H1 (cell line): Measurements from ENCODE around the gene LRPAP1. TPM values are rescaled to one million over a fixed set of nuclear protein-coding genes. Genes with fewer than 3 reads are reported as not detected.

Experiments used
- CTCF ChIA-PET: fragments of 300-600 bp; sonication (Branson Sonifier 250); formaldehyde crosslinking; loops from one replicate; lab custom pipeline; 2021; ENCODE audit not compliant: partially characterized antibody; lab: Charles Lee
- POLR2A ChIA-PET: fragments of 300-600 bp; sonication (Branson Sonifier 250); formaldehyde crosslinking; loops from one replicate; lab custom pipeline; 2021; ENCODE audit warnings: inconsistent platforms; ENCODE audit not compliant: partially characterized antibody; lab: Charles Lee
- DNase-seq, 2 experiments: peaks; one replicate each; pipeline versions ENCODE4 v3.0.0 to v3.0.0-alpha.2; 2010 to 2022; ENCODE audit warnings: low spot score in 2 of 2, low read depth in 1 of 2, mixed read lengths in 1 of 2
- FAIRE-seq: peaks from 2 replicates; lab custom pipeline; 2011; peaks lifted over from hg19 to GRCh38; lab: Jason Lieb, UNC
- H2AFZ ChIP-seq: 2 replicates; pipeline ENCODE4 v1.8.1; 2012; ENCODE audit warnings: low read length, inconsistent platforms
- H2AK5ac ChIP-seq: 2 replicates; pipeline ENCODE4 v1.6.1; 2013; ENCODE audit warnings: low read depth, low read length
- H2BK120ac ChIP-seq: replicated peaks from 2 replicates; pipeline ENCODE3; 2013; ENCODE audit warnings: low read depth, low read length, inconsistent platforms
- H2BK12ac ChIP-seq: 2 replicates; pipeline ENCODE4 v1.6.1; 2013; ENCODE audit warnings: low read depth, low read length
- H2BK15ac ChIP-seq: 2 replicates; pipeline ENCODE4 v1.6.1; 2013; ENCODE audit warnings: low read length
- H2BK20ac ChIP-seq: 2 replicates; pipeline ENCODE4 v1.6.1; 2013; ENCODE audit warnings: low read length
- H2BK5ac ChIP-seq: 2 replicates; pipeline ENCODE4 v1.6.1; 2013; ENCODE audit warnings: low read depth, low read length
- H3K14ac ChIP-seq: 2 replicates; pipeline ENCODE4 v1.6.1; 2013; ENCODE audit warnings: inconsistent platforms; ENCODE audit not compliant: insufficient read length
- H3K18ac ChIP-seq: 2 replicates; pipeline ENCODE4 v1.6.1; 2013; ENCODE audit warnings: low read length; ENCODE audit errors: extremely low read depth
- H3K23ac ChIP-seq: 2 replicates; pipeline ENCODE4 v1.6.1; 2013; ENCODE audit warnings: inconsistent platforms; ENCODE audit not compliant: insufficient read length
- H3K23me2 ChIP-seq: 2 replicates; pipeline ENCODE4 v1.6.1; 2013; ENCODE audit warnings: low read depth, low read length
- H3K27ac ChIP-seq: 2 replicates; pipeline ENCODE4 v1.6.1; 2011; ENCODE audit warnings: low read depth, low read length, inconsistent platforms
- H3K27me3 ChIP-seq, 4 experiments: replicated peaks in 1 of 4; 1 replicate in 1 of 4; 2 replicates in 3 of 4; pipeline versions ENCODE4 v1.6.1 to v1.8.1; 2011 to 2013; ENCODE audit warnings: low read length in 3 of 4, mild to moderate bottlenecking in 3 of 4, inconsistent platforms in 2 of 4, mixed read lengths in 2 of 4, moderate library complexity in 1 of 4; ENCODE audit not compliant: control insufficient read depth in 3 of 4, insufficient read depth in 3 of 4; ENCODE audit errors: extremely low read depth in 1 of 4
- H3K36me3 ChIP-seq, 4 experiments: 2 replicates each; pipeline versions ENCODE4 v1.6.1 to v1.8.1; 2011 to 2013; ENCODE audit warnings: mild to moderate bottlenecking in 4 of 4, low read length in 3 of 4, moderate library complexity in 2 of 4, control low read depth in 1 of 4, inconsistent platforms in 1 of 4; ENCODE audit not compliant: insufficient read depth in 4 of 4, control insufficient read depth in 2 of 4
- H3K4ac ChIP-seq: replicated peaks from 2 replicates; pipeline ENCODE3; 2013; ENCODE audit warnings: low read length, low read depth, mixed read lengths, inconsistent platforms; ENCODE audit not compliant: insufficient read length
- H3K4me1 ChIP-seq, 4 experiments: replicated peaks in 1 of 4; 1 replicate in 1 of 4; 2 replicates in 3 of 4; pipeline versions ENCODE4 v1.6.1 to v1.8.1; 2011 to 2013; ENCODE audit warnings: low read length in 3 of 4, inconsistent platforms in 2 of 4, mixed read lengths in 1 of 4; ENCODE audit not compliant: insufficient read depth in 4 of 4, control insufficient read depth in 3 of 4
- H3K4me2 ChIP-seq, 2 experiments: 2 replicates each; pipeline versions ENCODE4 v1.6.1 to v1.8.1; 2011 to 2013; ENCODE audit warnings: low read depth in 2 of 2, low read length in 2 of 2, control low read depth in 1 of 2, inconsistent platforms in 1 of 2, mild to moderate bottlenecking in 1 of 2; ENCODE audit not compliant: insufficient read depth in 1 of 2
- H3K4me3 ChIP-seq, 4 experiments: fragments of 200-600, 300-600 bp in 1 of 4; sonication (generic), shearing (Covaris generic), sonication (Bioruptor Twin) in 1 of 4; 2 replicates each; pipeline versions ENCODE4 v1.5.1 to v1.8.1; 2011 to 2016; ENCODE audit warnings: low read length in 4 of 4, low read depth in 3 of 4, control low read depth in 2 of 4, inconsistent platforms in 2 of 4, mild to moderate bottlenecking in 2 of 4, mixed read lengths in 1 of 4, moderate library complexity in 1 of 4; ENCODE audit not compliant: insufficient read depth in 2 of 4; ENCODE audit errors: extremely low read depth in 1 of 4
- H3K56ac ChIP-seq: replicated peaks from 2 replicates; pipeline ENCODE3; 2013; ENCODE audit warnings: low read depth, mild to moderate bottlenecking, mixed read lengths, low read length, inconsistent platforms; ENCODE audit not compliant: insufficient read length
- H3K79me1 ChIP-seq: 2 replicates; pipeline ENCODE4 v1.6.1; 2013; ENCODE audit warnings: low read depth, low read length, control low read depth
- H3K79me2 ChIP-seq, 2 experiments: 2 replicates each; pipeline versions ENCODE4 v1.6.1 to v1.8.1; 2012 to 2013; ENCODE audit warnings: low read length in 2 of 2, mild to moderate bottlenecking in 2 of 2, inconsistent platforms in 1 of 2; ENCODE audit not compliant: insufficient read depth in 2 of 2, control insufficient read depth in 1 of 2
- H3K9ac ChIP-seq, 4 experiments: replicated peaks in 1 of 4; 1 replicate in 1 of 4; 2 replicates in 3 of 4; pipeline versions ENCODE4 v1.6.1 to v1.8.1; 2011 to 2013; ENCODE audit warnings: low read depth in 3 of 4, low read length in 3 of 4, control low read depth in 2 of 4, mild to moderate bottlenecking in 2 of 4, moderate library complexity in 2 of 4, inconsistent platforms in 1 of 4; ENCODE audit errors: extremely low read depth in 1 of 4
- H3K9me3 ChIP-seq, 2 experiments: 2 replicates each; pipeline versions ENCODE4 v1.6.1 to v1.8.1; 2012 to 2013; ENCODE audit warnings: mild to moderate bottlenecking in 2 of 2, moderate library complexity in 2 of 2, control low read depth in 1 of 2, inconsistent platforms in 1 of 2, low read depth in 1 of 2, low read length in 1 of 2, mixed read lengths in 1 of 2; ENCODE audit not compliant: insufficient read depth in 2 of 2
- H4K20me1 ChIP-seq, 2 experiments: replicated peaks in 1 of 2; 2 replicates each; pipeline versions ENCODE3 to v1.8.1; 2011 to 2013; ENCODE audit warnings: inconsistent platforms in 2 of 2, low read length in 2 of 2, mild to moderate bottlenecking in 1 of 2; ENCODE audit not compliant: insufficient read depth in 2 of 2, control insufficient read depth in 1 of 2
- H4K5ac ChIP-seq: 2 replicates; pipeline ENCODE4 v1.6.1; 2013; ENCODE audit warnings: low read length, low read depth, mixed read lengths, inconsistent platforms; ENCODE audit not compliant: insufficient read length
- H4K8ac ChIP-seq: 2 replicates; pipeline ENCODE4 v1.8.0; 2013; ENCODE audit warnings: mild to moderate bottlenecking, moderate library complexity, low read length, inconsistent platforms; ENCODE audit not compliant: insufficient read depth; ENCODE audit errors: extremely low read depth
- H4K91ac ChIP-seq: replicated peaks from 2 replicates; pipeline ENCODE3; 2013; ENCODE audit warnings: low read length, mixed read lengths, inconsistent platforms; ENCODE audit not compliant: insufficient read length
- CREB1 ChIP-seq: IDR thresholded peaks from 2 replicates; pipeline ENCODE4 v1.6.1; 2012; ENCODE audit warnings: inconsistent platforms
- KDM5A ChIP-seq: fragments of 200-600 bp; IDR thresholded peaks from 2 replicates; pipeline ENCODE4 v1.7.1; 2012; ENCODE audit warnings: mild to moderate bottlenecking, low read length, inconsistent platforms, mixed read lengths
- PHF8 ChIP-seq: fragments of 200-600 bp; sonication (generic); conservative IDR thresholded peaks from 2 replicates; pipeline ENCODE4 v1.7.1; 2012; ENCODE audit warnings: low read depth, mild to moderate bottlenecking, inconsistent platforms, low read length, moderate library complexity
- SIN3A ChIP-seq, 2 experiments: IDR thresholded peaks in 1 of 2; conservative IDR thresholded peaks in 1 of 2; 2 replicates each; pipeline ENCODE4 v1.6.1; 2011 to 2012; ENCODE audit warnings: low read length in 2 of 2, improper control_type of control experiment in 1 of 2, low read depth in 1 of 2, mild to moderate bottlenecking in 1 of 2
- SIRT6 ChIP-seq: IDR thresholded peaks from one replicate; pipeline ENCODE4 v1.7.1; 2012; ENCODE audit warnings: low read length, inconsistent platforms
- SIX5 ChIP-seq: IDR thresholded peaks from 2 replicates; pipeline ENCODE4 v1.6.1; 2011; ENCODE audit warnings: mild to moderate bottlenecking, low read depth, low read length
- SP1 ChIP-seq: IDR thresholded peaks from 2 replicates; pipeline ENCODE4 v1.6.1; 2011; ENCODE audit warnings: low read depth, low read length
- TAF1 ChIP-seq: IDR thresholded peaks from 2 replicates; pipeline ENCODE4 v1.6.1; 2011; ENCODE audit warnings: mild to moderate bottlenecking, low read depth, low read length
- WGBS, 2 experiments: shearing (Covaris generic) in 1 of 2; methylation state at CpG; one replicate each; pipeline versions ENCODE4 v1.1.6 to v1.1.7; 2013 to 2015; ENCODE audit warnings: low lambda C conversion rate in 2 of 2, mixed read lengths in 2 of 2, inconsistent platforms in 1 of 2, low coverage in 1 of 2, missing lambda C conversion rate in 1 of 2; ENCODE audit not compliant: insufficient replicate concordance in 2 of 2, insufficient coverage in 1 of 2, insufficient read length in 1 of 2; ENCODE audit errors: extremely low coverage in 1 of 2, missing lambda C conversion rate in 1 of 2; 5-methylcytosine and 5-hydroxymethylcytosine counted together
- polyA plus RNA-seq, 7 experiments: library from polyadenylated mRNA; depleted of rRNA in 3 of 7; stranded (reverse) in 5 of 7; unstranded in 2 of 7; fragments of >200 nt in 5 of 7; fragments of 200-250 nt in 2 of 7; gene quantifications; 1 replicate in 5 of 7; 2 replicates in 1 of 7; 4 replicates in 1 of 7; pipeline versions ENCODE4 v1.2.1 to v1.2.3, GENCODE V29; 2011 to 2013; ENCODE audit warnings: missing spikeins in 2 of 7, mixed read lengths in 2 of 7
- total RNA-seq: library from RNA; stranded (reverse); fragmentation: NEBNext Ultra II Directional; extraction: Animal tissue kit (Norgen Biotek cat#: 25700); gene quantifications from 2 replicates; pipeline ENCODE4 v1.2.1, GENCODE V29; 2021
- TF ChIP-seq, protein P1 (sequence below): IDR thresholded peaks from 2 replicates; pipeline ENCODE4 v1.6.1; 2011; ENCODE audit warnings: low read depth, mild to moderate bottlenecking, low read length; ENCODE audit not compliant: insufficient read depth

LRPAP1 gene
- total and polyA plus RNA-seq, 2 of the 8 experiments (the other 6 are each of a cell fraction or from before 2014, with no cell fraction given) = 31.1 to 101 TPM

GRCh38 chr4:3471886-3472285 is 60.3 kb downstream of the LRPAP1 start:
- no peak overlapping the region for H2AK5ac ChIP-seq
- no peak overlapping the region for H2BK120ac ChIP-seq
- H3K23ac ChIP-seq = no peak overlapping the region
- H4K5ac ChIP-seq = no peak overlapping the region
- H3K9me3 ChIP-seq = peaks cover 0 to 6% of the 10 kb centered on the region in 2 experiments; a peak in 2 of 4 replicates
- peaks cover 0 to 3% (median 1%) of the 10 kb centered on the region in 4 experiments; a peak in 2 of 7 replicates for H3K4me1 ChIP-seq
- no peak overlapping the region for H3K14ac ChIP-seq
- FAIRE-seq (no peak), DNase-seq (no peak)
- ChIA-PET CTCF (interaction anchor here (0.9 to 3.9 kb wide), 7 partner anchors 8 to 229 kb away, joined by 3 to 41 read pairs (median 4); no protein-coding TSS in a partner anchor), POLR2A (interaction anchor here (1.4 kb wide), 1 partner anchor 13 kb away, joined by 4 read pairs; no protein-coding TSS in a partner anchor)
- peaks cover 1 to 48% (median 34%) of the 10 kb centered on the region in 4 experiments; a peak in 6 of 7 replicates for H3K27me3 ChIP-seq
- no peaks in the 10 kb centered on the region for H3K79me2 ChIP-seq
- no peak overlapping the region for H2BK5ac ChIP-seq
- peaks cover 0 to 13% of the 10 kb centered on the region in 2 experiments for H4K20me1 ChIP-seq
- H3K4ac ChIP-seq = no peak overlapping the region
- H3K18ac ChIP-seq = no peak overlapping the region
- no peak overlapping the region for H3K9ac ChIP-seq
- H3K4me3 ChIP-seq = no peak overlapping the region
- peaks cover 6% of the 10 kb centered on the region; the same call in 1 of the 2 replicates for H3K79me1 ChIP-seq
- H3K36me3 ChIP-seq = no peaks in the 10 kb centered on the region
- H3K23me2 ChIP-seq = peaks cover 5% of the 10 kb centered on the region
- H4K91ac ChIP-seq = no peak overlapping the region
- WGBS, 2 experiments = 83% methylated on average over 13 of the region's 15 CpGs; no CpG with 5 or more reads in 1 of the 2 experiments
- no peak overlapping the region for H3K56ac ChIP-seq
- H4K8ac ChIP-seq = no peak overlapping the region
- no peak overlapping the region for H2AFZ ChIP-seq
- 0 out of 2 replicates have a peak overlapping the region, but pooled peaks have one; percentile 29 for H2BK15ac ChIP-seq
- no peak overlapping the region for H2BK20ac ChIP-seq
- no peak overlapping the region for H3K4me2 ChIP-seq
- H2BK12ac ChIP-seq = no peak overlapping the region
- no peak overlapping the region for H3K27ac ChIP-seq
- TF ChIP-seq SIRT6 (no peak), SIX5 (no peak), PHF8 (no peak), SIN3A (conservative IDR thresholded peaks at IDR 0.05 in 1 of 2, IDR thresholded peaks at IDR 0.05 in 1 of 2; ENCODE audit: low read depth in 1 of 2, low read length in 2 of 2) (no peak), KDM5A (no peak), SP1 (no peak), TAF1 (no peak), CREB1 (no peak)
- TF ChIP-seq, protein P1, sequence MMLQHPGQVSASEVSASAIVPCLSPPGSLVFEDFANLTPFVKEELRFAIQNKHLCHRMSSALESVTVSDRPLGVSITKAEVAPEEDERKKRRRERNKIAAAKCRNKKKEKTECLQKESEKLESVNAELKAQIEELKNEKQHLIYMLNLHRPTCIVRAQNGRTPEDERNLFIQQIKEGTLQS = no peak
